ENCODE data around the gene HELZ. TPM values are rescaled to one million over a fixed set of nuclear protein-coding genes. Genes with fewer than 3 reads are reported as not detected.

The HELZ gene
- total RNA-seq, 1 experiment from 2014 or later: 75.0 TPM

DNA sequence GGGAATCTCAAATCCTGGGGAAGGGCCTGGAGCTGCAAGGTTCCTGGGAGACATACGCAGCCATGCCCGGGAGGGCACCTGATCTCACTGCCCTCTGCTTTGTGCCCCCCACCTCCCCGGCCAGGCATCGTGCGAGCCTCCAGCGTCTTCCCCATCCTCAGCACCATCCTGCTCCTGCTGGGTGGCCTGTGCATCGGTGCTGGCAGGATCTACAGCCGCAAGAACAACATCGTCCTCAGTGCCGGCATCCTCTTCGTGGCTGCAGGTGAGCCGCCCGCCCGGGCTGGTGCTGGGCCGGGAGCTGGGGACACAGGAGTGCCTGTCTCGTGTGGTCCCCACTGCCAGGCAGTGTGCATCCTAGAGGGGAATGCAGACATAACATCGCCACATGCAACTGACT is 220.3 kb downstream of the HELZ start:
- in situ Hi-C loops (cut with HindIII; ENCODE audit: low sequenced_read_pairs): no loop called here
- DNase-seq (ENCODE audit: low spot score): no peak

DNA sequence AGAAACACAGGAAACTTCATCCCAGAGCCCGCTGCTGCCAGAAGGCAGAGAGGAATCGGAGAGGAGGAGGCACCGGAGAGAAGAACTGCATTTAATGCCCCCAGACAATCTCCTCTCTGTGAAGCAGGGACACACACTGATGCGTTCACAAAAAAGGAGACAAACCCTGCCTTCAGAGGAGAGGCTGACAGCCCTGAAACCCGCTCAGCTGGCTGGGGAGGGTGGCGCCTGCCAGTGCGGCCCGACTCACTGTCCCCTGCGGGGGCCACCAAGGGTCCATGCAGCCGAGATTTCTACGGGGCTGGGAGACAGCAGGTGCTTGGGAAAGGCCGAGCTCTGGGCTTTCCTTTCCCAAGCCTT is 222.6 kb downstream of the HELZ start:
- in situ Hi-C loops (cut with HindIII; ENCODE audit: low sequenced_read_pairs): no loop called here

DNA sequence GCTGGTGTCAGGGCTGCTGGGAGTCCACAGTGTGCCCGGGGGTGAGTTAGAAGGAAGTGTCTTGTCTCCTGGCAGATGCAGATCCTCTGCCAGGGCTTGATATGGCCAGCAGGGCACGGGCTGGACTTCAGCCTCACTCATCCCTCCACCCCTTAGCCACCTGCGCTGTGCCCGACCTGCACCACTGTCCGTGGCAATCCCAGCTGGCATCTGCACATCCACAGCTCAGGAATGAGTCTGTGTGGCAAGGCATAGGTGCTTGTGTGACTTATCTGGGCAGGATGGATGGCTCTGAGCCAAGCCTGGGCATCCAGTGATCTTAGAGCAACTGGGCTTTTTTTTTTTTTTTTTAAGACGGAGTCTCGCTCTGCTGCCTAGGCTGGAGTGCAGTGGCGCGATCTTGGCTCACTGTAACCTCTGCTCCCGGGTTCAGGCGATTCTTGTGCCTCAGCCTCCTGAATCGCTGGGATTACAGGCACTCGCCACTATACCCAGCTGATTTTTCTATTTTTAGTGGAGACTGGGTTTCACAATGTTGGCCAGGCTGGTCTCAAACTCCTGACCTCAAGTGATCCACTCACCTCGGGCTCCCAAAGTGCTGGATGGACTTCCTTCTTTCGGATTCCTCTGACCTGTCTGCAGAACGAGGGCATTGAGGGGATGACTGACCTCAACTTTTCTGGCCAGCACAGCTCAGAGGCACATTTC is 223.1 kb downstream of the HELZ start:
- DNase-seq (ENCODE audit: low spot score): no peak

More for the DNA sequence above, 222.6 kb downstream of the HELZ start:
- no peak for DNase-seq (ENCODE audit: low spot score)

DNA sequence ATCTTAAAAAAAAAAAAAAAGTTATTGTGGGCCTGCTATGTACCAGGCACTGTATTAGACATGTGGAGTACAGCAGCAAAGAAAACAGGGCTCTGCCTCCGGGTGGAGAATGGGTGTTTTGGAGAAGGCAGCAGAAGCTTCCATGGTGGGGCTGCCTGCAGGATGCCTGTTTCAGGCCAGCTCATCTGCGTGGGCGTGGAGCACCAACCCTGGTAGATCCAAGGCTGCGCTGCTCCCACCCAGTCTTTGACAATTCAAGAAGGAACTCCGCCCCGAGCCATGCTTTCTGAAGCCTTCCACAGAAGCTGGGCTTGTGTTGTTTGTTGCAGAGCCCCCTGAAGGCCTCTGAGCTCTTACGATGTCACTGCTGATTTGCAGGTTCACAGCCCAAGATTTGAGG is 223.8 kb downstream of the HELZ start:
- DNase-seq (ENCODE audit: low spot score): no peak
- in situ Hi-C loops (cut with HindIII; ENCODE audit: low sequenced_read_pairs): no loop called here

More for the DNA sequence above, 223.1 kb downstream of the HELZ start:
- in situ Hi-C loops (cut with HindIII; ENCODE audit: low sequenced_read_pairs): no loop called here

Other genes starting within 250 kb of the HELZ start
- not detected in 2 replicates for gene CACNG1, start 200.6 kb downstream of the HELZ start, total RNA-seq (2014; rRNA removed; shearing (Covaris generic))
- gene PSMD12, start 121.4 kb upstream of the HELZ start, total RNA-seq (2014; rRNA removed; shearing (Covaris generic)): 20.5 and 21.3 TPM in 2 replicates
- gene PITPNC1, start 132.1 kb upstream of the HELZ start, total RNA-seq (2014; rRNA removed; shearing (Covaris generic)): 19.9 and 24.0 TPM in 2 replicates

Data from G401 (cell line).